GM12891 (cell line): Measurements from ENCODE around the gene PARD6A.

Experiments
- DNase-seq: peaks from one replicate; pipeline ENCODE4 v3.0.0; 2011; ENCODE audit warnings: low spot score; ENCODE audit not compliant: insufficient read length
- FAIRE-seq: peaks from 2 replicates; lab custom pipeline; 2011; peaks lifted over from hg19 to GRCh38; lab: Jason Lieb, UNC
- PAX5 ChIP-seq: IDR thresholded peaks from 2 replicates; pipeline ENCODE4 v1.6.1; 2011; ENCODE audit warnings: low read length, moderate library complexity, mild to moderate bottlenecking; ENCODE audit not compliant: insufficient read depth, severe bottlenecking
- POLR2A ChIP-seq: IDR thresholded peaks from 2 replicates; pipeline ENCODE4 v1.6.1; 2011; ENCODE audit warnings: low read depth, low read length, control low read depth
- POLR2AphosphoS5 ChIP-seq: IDR thresholded peaks from 2 replicates; pipeline ENCODE4 v1.6.1; 2011; ENCODE audit warnings: low read depth, low read length, control low read depth
- POU2F2 ChIP-seq: IDR thresholded peaks from 2 replicates; pipeline ENCODE4 v1.6.1; 2011; ENCODE audit warnings: low read depth, mild to moderate bottlenecking, control low read depth, low read length, moderate library complexity
- SPI1 ChIP-seq: IDR thresholded peaks from 2 replicates; pipeline ENCODE4 v1.6.1; 2011; ENCODE audit warnings: low read depth, low read length, control low read depth
- TAF1 ChIP-seq: IDR thresholded peaks from 2 replicates; pipeline ENCODE4 v1.6.1; 2011; ENCODE audit warnings: low read depth, low read length, control low read depth

Gene PARD6A

GRCh38 chr16:67653789-67654402 is 6.9 kb upstream of the PARD6A start:
- TF ChIP-seq PAX5 (no peak), SPI1 (no peak), POLR2A (no peak)
- DNase-seq (no peak), FAIRE-seq (no peak)

DNA sequence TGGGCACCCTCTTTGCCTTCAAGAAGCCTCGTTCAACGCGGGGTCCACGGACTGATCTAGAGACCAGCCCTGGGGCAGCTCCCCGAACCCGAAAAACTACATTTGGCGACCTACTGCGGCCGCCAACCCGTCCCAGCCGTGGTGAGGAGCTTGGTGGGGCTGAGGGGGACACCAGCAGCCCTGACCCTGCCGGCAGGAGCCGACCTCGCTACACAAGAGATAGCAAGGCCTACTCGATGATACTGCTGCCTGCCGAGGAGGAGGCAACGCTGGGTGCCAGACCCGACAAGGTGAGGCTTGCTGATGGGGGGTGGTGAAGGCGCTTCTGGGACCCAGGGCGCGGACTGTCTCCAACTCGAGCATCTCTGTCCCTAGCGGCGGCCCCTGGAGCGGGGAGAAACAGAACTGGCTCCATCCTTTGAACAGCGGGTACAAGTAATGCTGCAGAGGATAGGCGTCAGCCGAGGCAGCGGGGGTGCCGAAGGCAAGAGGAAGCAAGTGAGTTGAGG is 6.3 kb upstream of the PARD6A start:
- TF ChIP-seq PAX5 (no peak), POLR2A (no peak), POU2F2 (no peak), POLR2AphosphoS5 (no peak), TAF1 (no peak), SPI1 (no peak)
- no peak for FAIRE-seq
- no peak for DNase-seq

DNA sequence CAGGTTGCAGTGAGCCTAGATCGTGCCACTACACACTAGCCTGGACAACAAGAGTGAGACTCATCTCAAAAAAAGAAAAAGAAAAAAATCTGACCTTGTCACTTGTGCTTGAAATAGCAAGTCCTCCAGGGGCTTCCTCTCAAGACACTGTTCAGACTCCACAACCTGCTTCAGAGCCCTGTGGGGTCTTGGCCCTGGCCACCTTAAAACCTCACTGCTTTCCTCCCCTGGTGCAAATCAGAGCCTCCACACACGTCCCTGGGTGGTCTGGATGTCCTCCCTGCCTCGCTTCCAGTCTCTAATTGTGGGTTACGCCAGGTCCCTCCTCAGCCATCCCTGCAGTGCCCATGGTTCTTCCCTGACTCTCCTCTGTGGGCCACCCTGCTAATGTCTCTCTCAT is 5.4 kb upstream of the PARD6A start:
- DNase-seq (no peak), FAIRE-seq (no peak)
- no peak for TF ChIP-seq SPI1
- 0 out of 2 replicates have a peak, but pooled peaks have one; percentile 27 for TF ChIP-seq POU2F2

GRCh38 chr16:67656344-67657016 is 4.3 kb upstream of the PARD6A start:
- DNase-seq (no peak), FAIRE-seq (no peak)
- TF ChIP-seq PAX5, result no peak
- no peak for TF ChIP-seq POU2F2
- no peak for TF ChIP-seq SPI1

DNA sequence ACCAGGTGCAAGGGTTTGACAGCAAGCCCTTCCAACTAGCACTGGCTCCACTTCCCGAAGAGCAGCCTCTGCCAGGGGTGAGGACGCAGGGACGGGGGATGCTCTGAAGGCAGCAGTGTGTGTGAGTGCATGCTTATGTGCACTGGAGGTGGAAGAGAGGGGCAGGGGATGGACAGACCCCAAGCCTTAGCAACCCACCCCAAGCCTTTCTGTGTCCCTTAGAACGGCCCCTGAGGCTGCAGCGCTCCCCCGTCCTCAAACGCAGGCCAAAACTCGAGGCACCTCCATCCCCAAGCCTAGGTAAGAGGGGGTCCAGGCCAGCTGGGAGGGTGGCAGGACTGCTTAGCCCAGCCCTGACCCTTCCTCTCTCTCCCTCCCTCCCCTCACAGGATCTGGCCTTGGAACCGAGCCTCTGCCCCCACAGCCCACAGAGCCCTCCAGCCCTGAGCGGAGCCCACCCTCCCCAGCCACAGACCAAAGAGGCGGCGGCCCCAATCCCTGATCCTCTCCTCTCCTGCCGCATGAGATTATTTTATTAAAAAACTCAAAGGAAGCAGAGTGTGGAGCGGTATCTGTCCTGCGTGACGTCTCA is 3.6 kb upstream of the PARD6A start:
- no peak for DNase-seq
- TF ChIP-seq POLR2A (no peak), TAF1 (no peak), PAX5 (no peak), POU2F2 (no peak), POLR2AphosphoS5 (no peak), SPI1 (no peak)
- FAIRE-seq, result no peak

DNA sequence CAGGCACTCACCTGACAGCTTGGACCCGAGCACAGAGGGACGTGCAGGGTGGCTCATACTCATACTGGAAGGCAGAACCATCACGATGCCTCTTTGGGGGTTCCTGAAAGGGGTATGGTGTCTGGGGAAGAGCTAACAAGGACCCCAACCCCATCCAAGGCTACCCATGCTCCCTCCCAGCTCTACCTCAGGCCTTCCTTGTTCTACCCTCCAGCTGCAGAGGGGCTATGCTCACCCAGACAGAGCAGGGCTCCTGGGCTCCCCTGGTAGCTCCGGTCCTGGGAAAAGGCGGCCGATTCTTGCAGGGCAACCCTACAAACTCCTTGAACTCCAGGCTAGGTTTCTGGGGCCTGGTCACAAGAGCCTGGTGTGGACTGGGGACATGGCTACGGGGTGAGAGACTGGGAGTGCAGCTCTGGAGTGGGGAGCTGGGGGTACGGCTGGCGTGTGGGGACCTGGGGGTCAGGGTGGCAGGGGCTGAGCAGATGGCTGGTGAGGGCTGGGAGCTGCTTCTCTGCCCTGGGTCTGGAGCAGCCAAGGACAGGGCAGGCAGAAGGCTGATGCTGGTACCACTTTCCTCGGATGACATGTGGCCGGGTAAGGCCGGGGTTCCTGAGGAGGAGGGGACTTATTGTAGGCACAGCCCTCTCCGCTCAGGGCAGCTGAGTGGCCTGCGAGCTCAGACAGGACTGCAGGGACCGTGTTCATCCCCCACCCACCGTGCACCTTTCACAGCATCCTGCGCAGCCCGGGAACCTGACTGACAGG is 2.8 kb upstream of the PARD6A start:
- TF ChIP-seq POLR2AphosphoS5 (peak; percentile 12; the same call in 1 of the 2 replicates), SPI1 (no peak)
- FAIRE-seq, result no peak
- DNase-seq, result no peak

DNA sequence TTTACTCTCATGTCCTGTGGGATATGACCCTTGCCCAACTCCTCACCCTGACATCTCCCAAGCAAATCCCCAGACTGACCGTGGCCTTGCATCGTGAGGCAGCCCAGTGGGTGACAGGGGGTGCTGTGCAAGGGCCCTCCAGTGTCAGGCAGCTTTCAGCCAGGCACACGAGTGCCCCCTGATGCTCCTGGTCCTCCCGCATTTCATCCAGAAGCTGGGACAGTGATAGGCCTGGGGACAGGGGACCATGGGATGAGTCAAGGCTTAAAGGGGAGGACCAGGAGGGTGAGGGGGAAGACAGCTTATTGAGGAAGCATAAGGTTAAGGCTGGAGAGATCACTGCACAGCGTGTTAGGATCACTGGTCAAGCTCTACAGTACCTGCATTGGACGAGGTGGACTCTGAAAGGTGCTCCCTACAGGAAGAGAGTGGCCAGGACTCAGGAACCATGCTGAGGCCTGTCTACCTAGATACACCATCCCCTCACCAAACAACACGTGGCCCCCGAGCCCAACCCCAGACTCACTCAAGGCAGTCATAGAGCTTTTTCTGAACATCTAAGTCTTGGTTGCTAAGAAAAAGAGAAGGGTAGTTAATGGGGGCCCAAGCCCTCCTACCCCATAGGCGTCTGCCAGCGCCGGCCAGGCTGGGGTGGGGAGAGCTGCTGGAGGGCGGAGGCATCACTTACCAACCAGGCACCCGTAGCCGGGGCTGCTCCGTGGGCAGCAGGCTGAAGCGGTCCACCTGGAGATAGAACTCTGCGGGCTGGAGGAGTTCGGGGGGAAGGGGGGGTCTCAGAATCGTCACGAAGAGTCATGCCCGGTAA is 1.7 kb upstream of the PARD6A start:
- DNase-seq (no peak), FAIRE-seq (no peak)
- TF ChIP-seq POLR2AphosphoS5 (no peak), POLR2A (no peak), SPI1 (no peak), POU2F2 (no peak), TAF1 (no peak), PAX5 (no peak)

- FAIRE-seq, result no peak
- peak; percentile 52; the same call in 1 of the 2 replicates for TF ChIP-seq TAF1
- TF ChIP-seq POU2F2, result peak; percentile 32; the same call in 1 of the 2 replicates
- peak; percentile 76; the same call in 1 of the 2 replicates for TF ChIP-seq POLR2A
- TF ChIP-seq PAX5, result no peak
- TF ChIP-seq SPI1, result peak; percentile 25; the same call in 1 of the 2 replicates
- TF ChIP-seq POLR2AphosphoS5, result 0 out of 2 replicates have a peak, but pooled peaks have one; percentile 44
Observed at GRCh38 chr16:67659675-67660563, 841 bp upstream of the PARD6A start, which contains the start of gene ACD. TSS of gene ACD (minus strand) at chr16:67660260. CDS start at chr16:67660220, 40 bp downstream.

More at GRCh38 chr16:67659675-67660563, 841 bp upstream of the PARD6A start, which contains the start of gene ACD:
- peak; percentile 100 for DNase-seq
